Ovary (tissue), 9 donors: Measurements from ENCODE around the gene USP2. TPM values are rescaled to one million over a fixed set of nuclear protein-coding genes. Genes with fewer than 3 reads are reported as not detected.

Experiments used
- DNase-seq, 5 donors: peaks; one replicate each; pipeline ENCODE4 v3.0.0-alpha.2; 2019 to 2020
- H3K27ac ChIP-seq, 2 donors: fragments of 200-600 bp; one replicate each; pipeline versions ENCODE4 v1.5.1 to v1.8.0; 2019 to 2022
- H3K27me3 ChIP-seq: fragments of 200-600 bp; one replicate; pipeline ENCODE4 v1.8.0; 2022
- H3K36me3 ChIP-seq: fragments of 200-600 bp; sonication (generic); one replicate; pipeline ENCODE4 v1.5.1; 2019
- H3K4me1 ChIP-seq: one replicate; pipeline ENCODE4 v1.8.1; 2013; ENCODE audit warnings: mild to moderate bottlenecking, moderate library complexity; ENCODE audit not compliant: insufficient read depth
- H3K4me3 ChIP-seq: fragments of 200-600 bp; sonication (generic); one replicate; pipeline ENCODE4 v1.5.1; 2017
- H3K9me3 ChIP-seq, 2 donors: fragments of 200-600 bp in 1 of 2; sonication (generic) in 1 of 2; one replicate each; pipeline versions ENCODE4 v1.5.1 to v1.8.1; 2013 to 2019; ENCODE audit warnings: mild to moderate bottlenecking in 1 of 2, moderate library complexity in 1 of 2
- EP300 ChIP-seq: sonication (generic); formaldehyde crosslinking; IDR thresholded peaks from one replicate; pipeline ENCODE4 v1.6.1; 2017; ENCODE audit warnings: antibody characterized with exemption
- POLR2A ChIP-seq: fragments of 450-650 bp; IDR thresholded peaks from one replicate; pipeline ENCODE4 v1.6.1; 2017; ENCODE audit warnings: antibody characterized with exemption, mild to moderate bottlenecking, moderate library complexity
- WGBS, 3 donors: extraction: QIAGEN DNeasy Blood & Tissue Kit in 1 of 3; methylation state at CpG; one replicate each; pipeline versions ENCODE4 v1.1.5 to v1.1.7; 2013 to 2017; 5-methylcytosine and 5-hydroxymethylcytosine counted together
- intact Hi-C, 4 donors: fragments of 100-400 bp; cut with DNase I; formaldehyde crosslinking; loops; one replicate each; pipeline versions ENCODE4 v1.11.0 to v1.15.1; 2022 to 2023
- polyA plus RNA-seq, 2 donors: library from polyadenylated mRNA; stranded (reverse); fragments of 200-250 nt in 1 of 2; fragments of 350-450 nt in 1 of 2; fragmentation: Illumina TruSeq in 1 of 2; extraction: RNeasy Lipid Tissue Mini Kit (QIAGEN cat#74804) in 1 of 2; gene quantifications; one replicate each; pipeline ENCODE4 v1.2.3, GENCODE V29; 2013 to 2014
- total RNA-seq, 7 donors: library from RNA; depleted of rRNA in 2 of 7; stranded (reverse); fragments of >200 nt in 2 of 7; fragmentation: NEBNext Ultra II Directional in 3 of 7; extraction: Animal tissue kit (Norgen Biotek cat#: 25700) in 3 of 7; gene quantifications; one replicate each; pipeline versions ENCODE4 v1.1.0 to v1.2.4, GENCODE V29; 2016 to 2023
- TF ChIP-seq, protein P1 (sequence below), 3 donors: fragments of 450-650 bp in 2 of 3; fragments of 200-600 bp in 1 of 3; IDR thresholded peaks; one replicate each; pipeline versions ENCODE4 v1.5.1 to v1.8.0; 2016 to 2022; ENCODE audit warnings: antibody characterized with exemption in 3 of 3, mild to moderate bottlenecking in 1 of 3
- donor health status: DM: no; HTN: no; CAD: no; lungs with moderate emphysema.
- donor health status: DM: no; HTN: no; CAD: no.
- donor health status: Bipolar disorder and iron deficiency.
- donor health status: DM: yes; HTN: yes; CAD: no.
- donor health status: DM: no; HTN: no; CAD: no.
- donor health status: DM: yes; HTN: yes; CAD: no.

USP2 gene
- total and polyA plus RNA-seq, 9 donors = 1.0 to 16.9 (median 4.0) TPM

DNA sequence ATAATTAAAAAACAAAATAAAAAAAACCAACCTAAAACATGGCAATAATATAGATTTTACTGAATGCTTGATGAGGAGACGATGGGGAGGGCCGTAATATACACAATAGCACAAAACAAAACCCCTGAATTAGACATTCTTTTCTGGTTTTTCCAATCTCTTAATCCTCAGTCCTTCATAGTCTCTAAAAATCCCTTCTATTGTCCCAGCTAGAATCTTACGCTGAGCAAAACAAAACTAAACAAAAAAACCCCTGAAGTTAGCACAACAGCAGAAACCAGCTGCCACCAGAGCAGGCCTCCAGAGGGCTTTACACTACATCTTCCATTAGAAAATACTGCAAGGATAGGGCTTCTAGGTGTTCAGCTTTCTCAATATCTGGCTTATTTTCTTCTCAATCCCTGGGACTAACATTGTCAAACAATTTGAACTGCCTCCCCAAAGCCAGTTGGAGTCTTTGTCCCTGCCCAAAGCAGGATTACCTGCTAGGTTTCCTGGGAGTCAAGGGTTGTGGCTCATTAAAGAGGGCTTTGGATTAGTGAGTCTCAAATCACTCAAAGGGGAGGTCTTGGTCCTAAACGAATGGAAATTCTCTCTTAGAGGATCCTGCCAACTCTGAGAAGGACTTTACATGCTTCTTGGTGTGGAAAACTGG, 49.3 kb downstream of the USP2 start:
- WGBS, 3 donors = 73 to 79% (median 77%) methylated on average over 4 of the region's 4 CpGs
- H3K27ac ChIP-seq = no peak overlapping the region
- peaks cover 8% of the 10 kb centered on the region for H3K4me1 ChIP-seq
- TF ChIP-seq, protein P1, sequence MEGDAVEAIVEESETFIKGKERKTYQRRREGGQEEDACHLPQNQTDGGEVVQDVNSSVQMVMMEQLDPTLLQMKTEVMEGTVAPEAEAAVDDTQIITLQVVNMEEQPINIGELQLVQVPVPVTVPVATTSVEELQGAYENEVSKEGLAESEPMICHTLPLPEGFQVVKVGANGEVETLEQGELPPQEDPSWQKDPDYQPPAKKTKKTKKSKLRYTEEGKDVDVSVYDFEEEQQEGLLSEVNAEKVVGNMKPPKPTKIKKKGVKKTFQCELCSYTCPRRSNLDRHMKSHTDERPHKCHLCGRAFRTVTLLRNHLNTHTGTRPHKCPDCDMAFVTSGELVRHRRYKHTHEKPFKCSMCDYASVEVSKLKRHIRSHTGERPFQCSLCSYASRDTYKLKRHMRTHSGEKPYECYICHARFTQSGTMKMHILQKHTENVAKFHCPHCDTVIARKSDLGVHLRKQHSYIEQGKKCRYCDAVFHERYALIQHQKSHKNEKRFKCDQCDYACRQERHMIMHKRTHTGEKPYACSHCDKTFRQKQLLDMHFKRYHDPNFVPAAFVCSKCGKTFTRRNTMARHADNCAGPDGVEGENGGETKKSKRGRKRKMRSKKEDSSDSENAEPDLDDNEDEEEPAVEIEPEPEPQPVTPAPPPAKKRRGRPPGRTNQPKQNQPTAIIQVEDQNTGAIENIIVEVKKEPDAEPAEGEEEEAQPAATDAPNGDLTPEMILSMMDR (IDR thresholded peaks at IDR 0.05) = no peak
- TF ChIP-seq EP300 (no peak), POLR2A (no peak)
- no peaks in the 10 kb centered on the region for H3K27me3 ChIP-seq
- intact Hi-C loops = loop anchor here in 1 of 4 donors (10.0 kb wide), 1 partner anchor 237 kb away; a partner anchor contains a TSS
- DNase-seq = no peak
- no peaks in the 10 kb centered on the region for H3K36me3 ChIP-seq
- H3K9me3 ChIP-seq = no peaks in the 10 kb centered on the region
- H3K4me3 ChIP-seq = no peak overlapping the region

DNA sequence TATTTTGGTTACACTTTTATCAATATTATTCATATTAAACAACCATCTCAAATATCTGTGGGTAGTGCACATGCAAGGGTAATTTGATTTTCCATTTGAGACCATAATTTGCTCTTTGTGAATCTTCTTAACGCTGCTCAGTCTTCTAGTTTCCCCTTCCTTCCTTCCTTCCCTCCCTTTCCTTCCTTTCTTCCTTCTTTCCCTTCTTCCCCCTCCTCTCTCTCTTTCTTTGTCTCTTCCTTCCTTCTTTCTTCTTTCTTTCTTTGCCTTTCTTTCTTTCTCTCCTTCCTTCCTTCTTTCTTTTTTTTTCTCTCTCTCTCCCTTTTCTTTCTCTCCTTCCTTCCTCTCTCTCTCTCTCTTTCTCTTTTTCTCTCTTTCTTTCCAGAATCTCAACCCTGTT, 51.3 kb downstream of the USP2 start:
- Histone ChIP-seq H3K4me1 (peaks cover 3% of the 10 kb centered on the region), H3K9me3 (no peaks in the 10 kb centered on the region), H3K27ac (no peak overlapping the region), H3K36me3 (no peaks in the 10 kb centered on the region), H3K27me3 (no peaks in the 10 kb centered on the region), H3K4me3 (no peak overlapping the region)
- TF ChIP-seq, protein P1 (IDR thresholded peaks at IDR 0.05) = no peak
- no peak for TF ChIP-seq EP300
- TF ChIP-seq POLR2A = no peak
- intact Hi-C loops = loop anchor here in 1 of 4 donors (10.0 kb wide), 1 partner anchor 235 kb away; a partner anchor contains a TSS
- no peak for DNase-seq
- WGBS, 3 donors = 56 to 71% (median 58%) methylated on average over 1 of the region's 1 CpG

DNA sequence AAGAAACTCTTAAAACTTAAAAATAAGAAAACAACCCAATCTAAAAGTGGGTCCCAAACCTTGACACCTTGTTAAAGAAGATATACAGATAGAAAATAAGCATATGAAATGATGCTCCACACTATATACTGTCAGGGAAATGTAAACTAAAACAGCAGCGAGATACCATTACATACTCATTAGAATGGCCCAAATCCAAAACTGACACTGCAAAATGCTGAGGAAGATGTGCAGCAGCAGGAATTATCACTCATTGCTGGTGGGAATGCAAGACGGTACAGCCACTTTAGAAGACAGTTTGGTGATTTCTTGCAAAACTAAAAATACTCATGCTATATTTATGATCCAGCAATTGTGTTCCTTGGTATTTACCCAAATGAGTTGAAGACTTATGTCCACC, 52.2 kb downstream of the USP2 start:
- no peak overlapping the region for H3K4me3 ChIP-seq
- intact Hi-C loops = no loop called here
- H3K27me3 ChIP-seq = no peaks in the 10 kb centered on the region
- WGBS, 3 donors = 43 to 52% (median 51%) methylated on average over 2 of the region's 2 CpGs
- TF ChIP-seq, protein P1 (IDR thresholded peaks at IDR 0.05) = no peak
- TF ChIP-seq EP300 (no peak), POLR2A (no peak)
- H3K9me3 ChIP-seq = no peaks in the 10 kb centered on the region
- no peaks in the 10 kb centered on the region for H3K36me3 ChIP-seq
- no peaks in the 10 kb centered on the region for H3K4me1 ChIP-seq
- H3K27ac ChIP-seq = no peak overlapping the region
- no peak for DNase-seq

DNA sequence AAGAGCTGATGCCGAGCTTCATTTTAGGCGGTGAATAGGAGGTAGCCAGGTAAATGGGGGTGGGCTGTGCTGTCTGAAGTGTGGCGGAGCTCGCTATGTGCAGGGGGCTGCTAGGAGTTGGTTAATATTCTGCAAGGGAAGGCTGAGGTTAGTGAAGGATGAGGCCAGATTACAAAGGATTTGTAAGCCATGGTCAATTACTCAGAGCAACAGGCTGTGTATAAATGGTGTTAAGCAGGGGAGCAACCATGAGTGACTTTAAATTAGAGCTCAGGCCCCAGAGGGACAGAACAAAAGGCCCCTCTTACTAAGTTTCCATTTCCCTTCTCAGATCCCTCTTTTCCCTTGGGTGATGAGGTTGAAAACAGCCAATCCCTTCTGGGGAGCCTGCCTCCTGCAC, 57.3 kb downstream of the USP2 start:
- intact Hi-C loops = no loop called here
- no peak for TF ChIP-seq EP300
- TF ChIP-seq, protein P1 (IDR thresholded peaks at IDR 0.05) = no peak
- TF ChIP-seq POLR2A = no peak
- H3K4me1 ChIP-seq = peaks cover 7% of the 10 kb centered on the region
- H3K27ac ChIP-seq = no peak overlapping the region
- H3K9me3 ChIP-seq = no peaks in the 10 kb centered on the region
- 48 to 61% (median 52%) methylated on average over 4 of the region's 4 CpGs for WGBS, 3 donors
- H3K4me3 ChIP-seq = no peak overlapping the region
- H3K27me3 ChIP-seq = no peaks in the 10 kb centered on the region
- H3K36me3 ChIP-seq = no peaks in the 10 kb centered on the region
- no peak for DNase-seq
